Muscle of arm (tissue), 12 donors: Measurements from ENCODE around the gene NAPA. TPM values are rescaled to one million over a fixed set of nuclear protein-coding genes. Genes with fewer than 3 reads are reported as not detected.

ENCODE experiments used
- DNase-seq: peaks from one replicate; pipeline ENCODE4 v3.0.0-alpha.2; 2013
- polyA plus RNA-seq, 12 donors: library from polyadenylated mRNA; unstranded; fragments of 120-200 nt; gene quantifications; one replicate each; pipeline ENCODE4 v1.2.1, GENCODE V29; 2013; ENCODE audit not compliant: insufficient read length in 12 of 12

The NAPA gene
- polyA plus RNA-seq, 12 donors = 83.6 to 102 (median 91.9) TPM; not detected in 1

- no peak for DNase-seq
Observed at GRCh38 chr19:47531640-47532387, 17.0 kb upstream of the NAPA start.

DNA sequence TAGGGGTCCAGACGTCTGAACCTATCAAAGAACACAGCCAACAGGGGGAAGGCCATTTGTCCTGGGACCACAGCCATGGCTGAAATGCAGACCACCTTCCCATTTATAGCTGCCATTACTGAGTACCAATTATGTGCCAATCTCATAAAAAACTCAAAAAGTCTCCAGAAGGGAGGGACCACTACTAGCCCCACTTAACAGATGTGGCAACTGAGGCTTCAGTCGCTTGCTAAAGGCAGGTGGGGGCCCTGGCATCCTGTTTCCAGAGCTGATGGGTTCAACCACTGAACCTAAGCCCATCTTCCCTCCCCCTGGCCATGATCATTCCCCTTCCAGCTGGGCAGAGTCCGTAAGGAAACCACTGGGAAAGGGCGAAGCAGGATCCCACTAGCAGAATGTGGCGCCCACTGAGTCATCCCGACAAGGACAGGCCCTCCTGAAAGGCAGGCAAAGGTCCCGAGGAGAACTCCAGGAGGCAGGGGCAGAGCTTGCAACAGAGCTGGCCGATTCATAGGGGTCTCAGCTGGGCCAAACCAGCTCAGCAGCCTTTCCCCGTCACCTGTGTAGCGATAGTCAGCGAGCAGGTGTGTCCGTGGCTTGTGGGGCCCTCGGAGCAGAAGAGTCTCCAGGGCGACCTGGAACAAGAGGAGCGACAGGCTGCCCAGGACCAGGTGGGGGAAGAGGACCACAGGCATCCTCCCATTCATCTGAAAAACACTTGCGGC lies 14.3 kb upstream of the NAPA start:
- DNase-seq = no peak

- DNase-seq = no peak
Observed at GRCh38 chr19:47526798-47527197, 11.9 kb upstream of the NAPA start.

- DNase-seq = no peak
Observed at GRCh38 chr19:47523473-47523872, 8.6 kb upstream of the NAPA start.

GRCh38 chr19:47521473-47522180 lies 6.8 kb upstream of the NAPA start:
- no peak for DNase-seq

GRCh38 chr19:47520839-47521238 lies 6.0 kb upstream of the NAPA start:
- DNase-seq = no peak

DNA sequence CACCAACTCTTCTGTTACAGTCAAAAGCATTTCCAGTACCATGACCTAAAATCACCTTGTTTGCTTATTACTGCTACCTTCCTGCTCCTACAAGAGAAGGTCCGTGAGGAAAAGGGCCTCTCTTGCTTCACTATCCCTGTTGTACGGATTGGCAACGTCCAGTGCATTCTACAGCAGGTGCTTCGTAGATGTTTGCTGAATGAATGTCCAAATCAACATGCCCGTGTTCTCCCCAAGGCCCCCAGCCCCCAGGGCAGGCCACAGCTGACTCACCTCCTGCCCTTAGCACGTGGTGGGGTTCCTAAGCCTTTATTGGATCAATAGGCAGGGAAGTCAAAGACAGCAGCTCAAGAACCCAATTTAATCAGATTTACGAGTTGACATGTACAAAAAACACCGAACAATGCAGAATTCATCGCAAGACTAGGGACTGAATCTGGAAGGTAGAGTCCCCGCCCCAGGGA lies 5.5 kb upstream of the NAPA start:
- DNase-seq = no peak

GRCh38 chr19:47518854-47519253 lies 4.0 kb upstream of the NAPA start:
- DNase-seq = no peak

- no peak for DNase-seq
Observed at GRCh38 chr19:47518139-47518538, 3.3 kb upstream of the NAPA start.

DNA sequence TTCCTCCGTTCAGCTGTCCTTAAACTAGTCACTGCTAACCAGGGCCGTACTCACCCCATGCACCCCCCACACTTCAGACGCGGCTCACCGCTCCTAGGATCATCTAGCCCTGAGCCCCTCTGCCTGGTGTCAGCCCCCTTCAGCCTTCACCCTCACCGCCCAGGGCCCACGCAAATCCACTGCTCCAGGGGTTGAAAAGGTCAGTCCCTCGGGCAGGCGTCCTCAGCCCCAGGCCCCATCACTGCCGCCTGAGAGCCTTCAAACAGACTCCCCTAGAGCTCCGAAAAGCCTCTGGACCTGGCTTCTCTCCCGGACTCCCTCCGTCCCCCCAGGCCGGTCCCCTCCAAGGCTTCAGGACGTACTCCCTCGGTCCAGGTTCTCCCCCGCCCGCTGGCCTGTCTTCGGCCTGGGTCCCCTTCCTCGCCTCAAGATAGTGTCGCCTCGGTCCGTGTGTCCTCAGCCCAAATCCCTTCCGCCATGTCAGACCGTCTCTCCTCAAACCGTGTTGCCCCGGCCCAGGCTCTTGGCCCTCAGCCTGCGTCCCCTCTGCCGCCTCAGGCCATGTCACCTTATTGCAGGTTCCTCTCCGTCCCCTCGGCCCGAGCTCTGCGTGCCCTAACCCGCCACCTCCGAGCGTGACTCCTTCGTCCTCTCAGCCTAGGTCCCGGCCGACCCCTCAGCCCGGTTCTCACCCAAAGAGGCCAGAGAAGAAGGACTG lies 553 bp downstream of the NAPA start:
- no peak for DNase-seq

DNA sequence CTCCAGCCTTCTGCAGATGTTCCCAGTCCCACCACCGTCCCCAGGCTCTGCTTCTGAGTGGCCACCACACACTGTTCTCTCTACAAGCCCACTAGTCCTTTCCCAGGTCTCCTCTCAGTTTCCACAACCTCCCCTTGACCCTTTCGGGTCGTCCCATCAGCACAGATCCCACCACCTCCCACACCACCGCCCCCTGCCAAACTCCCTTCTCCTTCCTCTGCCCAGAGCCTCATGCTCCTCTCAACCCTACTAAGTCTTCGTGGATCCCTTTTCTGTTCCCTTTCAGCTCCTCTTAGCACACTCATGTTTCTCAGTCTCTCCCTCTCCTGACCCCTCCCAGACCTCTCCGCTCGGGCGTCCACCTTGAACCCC lies 1.9 kb downstream of the NAPA start:
- DNase-seq = no peak

- no peak for DNase-seq
Observed at GRCh38 chr19:47512183-47512947, 2.5 kb downstream of the NAPA start.

DNA sequence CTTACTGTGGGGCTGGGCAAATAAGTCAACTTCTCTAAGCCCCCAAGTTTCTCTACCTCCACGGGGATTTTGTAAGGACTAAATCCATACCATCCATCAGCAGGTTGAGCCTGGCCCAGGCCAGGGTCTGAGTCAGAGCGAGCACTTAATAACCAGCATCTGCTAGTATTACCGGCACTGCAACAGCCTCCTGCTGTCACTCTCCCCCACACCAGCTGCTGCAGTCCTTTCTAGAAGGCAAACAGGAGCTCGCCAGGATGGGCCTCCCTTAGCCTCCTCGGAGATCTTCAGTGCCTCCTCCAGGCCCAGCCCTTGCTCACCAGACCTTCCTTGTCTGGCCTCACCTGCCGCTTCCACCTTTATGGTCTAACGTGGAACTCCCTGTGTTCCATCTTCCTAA lies 3.2 kb downstream of the NAPA start:
- no peak for DNase-seq

DNA sequence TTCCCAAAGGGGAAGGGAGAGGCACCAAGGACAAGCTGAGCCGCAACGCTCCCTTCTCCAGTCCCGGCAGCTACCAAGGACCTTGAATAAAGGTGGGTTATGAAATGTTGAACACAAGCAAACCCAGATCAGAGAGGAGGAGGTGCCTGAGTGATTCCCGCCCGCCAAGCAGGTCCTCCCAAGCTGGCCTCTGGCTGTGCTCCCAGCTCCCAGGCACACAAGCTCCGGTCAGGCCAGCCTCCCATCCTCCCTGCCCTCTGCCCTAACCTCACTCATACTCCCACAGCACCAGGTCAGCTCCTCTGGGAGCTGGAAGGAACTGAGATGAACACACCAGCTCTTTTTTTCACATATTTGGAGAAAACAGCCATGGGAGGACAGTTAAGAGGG lies 3.7 kb downstream of the NAPA start:
- no peak for DNase-seq

GRCh38 chr19:47510516-47511127 lies 4.2 kb downstream of the NAPA start:
- no peak for DNase-seq

DNA sequence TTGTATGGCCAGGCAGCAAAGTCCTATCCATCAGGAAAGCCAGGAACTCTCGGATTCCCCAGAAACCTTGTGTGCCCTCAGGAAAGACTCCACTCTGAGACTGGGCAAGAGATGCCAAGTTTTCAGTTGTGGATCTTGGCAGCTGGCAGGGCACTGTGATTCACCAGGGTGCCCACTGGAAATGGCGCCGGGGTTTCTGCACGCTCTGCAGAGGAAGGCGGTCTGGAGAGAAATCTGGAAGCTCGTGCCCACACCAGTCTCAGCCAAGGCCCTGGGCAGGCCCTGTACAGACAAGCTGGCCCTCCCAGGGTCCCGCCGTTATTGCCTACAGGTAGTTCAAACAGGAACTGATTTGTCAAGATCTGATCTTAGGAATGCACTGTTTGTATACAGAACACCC lies 4.9 kb downstream of the NAPA start:
- DNase-seq = no peak

DNA sequence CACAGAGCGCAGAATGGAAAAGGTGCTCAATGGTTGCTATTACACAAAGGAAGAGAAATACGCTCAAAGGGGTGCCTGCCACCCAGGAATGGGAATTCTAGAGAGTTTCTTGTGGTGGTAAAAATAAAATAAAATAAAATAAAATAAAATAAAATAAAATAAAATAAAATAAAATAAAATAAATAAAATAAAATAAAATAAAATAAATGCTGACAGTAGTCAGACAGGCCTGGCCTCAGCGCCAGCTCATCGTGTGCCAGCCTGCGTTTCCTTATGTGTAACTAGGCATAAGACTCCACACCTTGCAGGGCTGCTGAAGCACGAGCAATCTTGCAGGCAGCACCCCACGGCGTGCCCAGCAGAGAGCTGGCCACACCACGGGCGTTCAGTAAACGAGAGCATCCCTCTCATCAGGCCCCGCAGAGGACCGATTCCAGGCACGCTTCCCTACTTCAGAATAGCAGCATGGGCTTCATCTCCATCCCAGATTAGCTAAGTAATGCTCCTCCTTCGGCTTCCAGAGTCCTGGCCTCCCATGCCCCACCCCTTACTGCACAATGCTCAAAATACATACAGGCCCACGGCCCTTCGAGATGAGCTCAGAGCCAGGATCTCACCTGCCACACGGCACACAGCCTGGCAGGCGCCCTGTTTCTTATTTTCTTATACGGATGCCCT lies 5.6 kb downstream of the NAPA start:
- no peak for DNase-seq

- DNase-seq = no peak
Observed at GRCh38 chr19:47508721-47509120, 6.1 kb downstream of the NAPA start.

GRCh38 chr19:47507924-47508553 lies 6.8 kb downstream of the NAPA start:
- DNase-seq = no peak

DNA sequence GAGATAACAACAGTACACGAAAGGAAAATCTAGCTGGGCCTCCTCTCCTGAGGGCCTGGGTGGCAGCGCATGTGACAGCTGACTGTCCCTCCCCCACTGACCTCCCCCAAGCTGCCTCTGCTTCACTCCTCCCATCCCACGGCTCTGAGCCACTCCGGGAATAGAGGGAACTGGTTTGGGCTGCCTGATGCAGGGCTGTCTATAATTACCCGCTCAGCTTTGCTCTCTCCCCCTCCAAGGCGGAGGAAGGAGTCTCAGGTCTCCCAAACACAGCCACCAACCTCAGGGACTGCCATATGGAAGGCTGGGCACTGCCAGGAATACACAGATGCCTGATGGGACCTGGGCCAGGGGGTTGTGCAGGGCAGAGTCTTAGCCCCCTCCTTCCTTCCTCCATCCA lies 7.9 kb downstream of the NAPA start:
- no peak for DNase-seq
